Measurements from ENCODE around the gene AK5. TPM values are rescaled to one million over a fixed set of nuclear protein-coding genes. Genes with fewer than 3 reads are reported as not detected.

AK5 gene
- total RNA-seq, 1 donor from 2014 or later, result 3.6 TPM

DNA sequence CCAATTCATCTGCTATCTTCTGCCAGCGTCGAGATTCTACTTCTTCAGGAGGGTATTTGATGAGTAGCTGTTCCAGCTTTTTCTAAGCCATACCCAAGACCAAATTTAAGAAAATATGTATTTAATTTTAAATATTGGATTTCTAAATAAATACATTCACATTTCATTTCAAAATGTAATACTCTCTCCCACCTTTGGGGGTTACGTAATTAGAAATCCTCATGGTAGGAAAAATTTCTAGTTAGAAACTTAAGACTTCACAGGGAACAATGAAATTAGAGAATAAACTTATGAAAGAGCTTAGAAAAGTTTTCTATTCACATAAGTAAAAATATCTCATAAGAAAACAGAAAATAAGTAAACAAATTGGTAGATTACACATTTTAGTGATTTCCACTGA lies 297.7 kb downstream of the AK5 start:
- no peak for DNase-seq (ENCODE audit: extremely low read depth, low read depth, low spot score)

DNA sequence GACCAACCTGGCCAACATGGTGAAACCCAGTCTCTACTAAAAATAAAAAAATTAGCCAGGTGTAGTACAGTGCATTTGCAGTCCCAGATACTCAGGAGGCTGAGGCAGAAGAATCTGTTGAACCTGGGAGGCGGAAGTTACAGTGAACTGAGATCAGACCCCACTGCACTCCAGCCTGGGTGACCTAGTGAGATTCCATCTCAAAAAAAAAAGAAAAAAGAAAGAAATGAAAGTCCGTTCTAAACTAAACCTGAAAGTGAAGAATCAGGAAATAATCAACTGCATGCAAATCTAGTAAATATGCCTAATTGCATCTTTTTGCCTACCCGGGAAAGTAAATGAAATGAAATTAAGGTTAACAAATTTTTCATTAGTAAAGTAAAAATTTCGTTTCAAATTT lies 301.1 kb downstream of the AK5 start:
- no peak for DNase-seq (ENCODE audit: extremely low read depth, low read depth, low spot score)

GRCh38 chr1:77583483-77583882 lies 301.7 kb downstream of the AK5 start:
- no peak for DNase-seq (ENCODE audit: extremely low read depth, low read depth, low spot score)

GRCh38 chr1:77584884-77585283 lies 303.1 kb downstream of the AK5 start:
- no peak for DNase-seq (ENCODE audit: extremely low read depth, low read depth, low spot score)

DNA sequence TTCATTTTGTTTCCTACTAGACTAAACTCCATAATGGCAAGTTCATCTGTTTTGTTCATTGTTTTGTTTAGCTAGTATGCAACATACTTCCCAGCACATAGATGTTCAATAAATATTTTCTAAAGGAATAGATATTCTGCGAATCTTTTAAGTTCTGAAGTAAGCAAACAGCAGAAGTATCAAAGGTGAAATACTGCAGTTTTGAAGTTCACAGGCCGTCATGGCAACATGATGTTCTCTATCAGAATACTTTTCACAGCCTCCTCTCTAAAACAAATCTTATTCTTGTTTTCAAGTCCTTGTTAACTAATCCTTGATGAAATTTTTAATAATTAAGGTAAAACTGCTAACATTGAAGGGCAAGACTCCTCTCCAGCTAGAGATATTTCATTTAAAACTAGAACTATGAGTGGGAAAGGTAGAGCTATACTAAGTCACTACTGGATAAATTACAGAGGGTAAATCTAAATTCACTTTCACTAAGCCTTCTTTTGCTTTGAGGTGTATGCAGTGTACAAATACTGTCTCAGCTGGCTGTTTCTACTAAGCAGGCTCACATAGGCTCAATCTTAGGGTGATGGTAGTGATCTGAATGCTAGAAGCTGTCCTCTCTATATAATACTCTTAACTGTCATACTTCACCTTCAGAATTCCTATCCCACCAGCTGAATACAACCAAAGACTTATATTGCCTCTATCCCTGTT lies 303.9 kb downstream of the AK5 start:
- no peak for DNase-seq (ENCODE audit: extremely low read depth, low read depth, low spot score)

- no peak for DNase-seq (ENCODE audit: extremely low read depth, low read depth, low spot score)
Observed at GRCh38 chr1:77589231-77589630, 307.4 kb downstream of the AK5 start.

DNA sequence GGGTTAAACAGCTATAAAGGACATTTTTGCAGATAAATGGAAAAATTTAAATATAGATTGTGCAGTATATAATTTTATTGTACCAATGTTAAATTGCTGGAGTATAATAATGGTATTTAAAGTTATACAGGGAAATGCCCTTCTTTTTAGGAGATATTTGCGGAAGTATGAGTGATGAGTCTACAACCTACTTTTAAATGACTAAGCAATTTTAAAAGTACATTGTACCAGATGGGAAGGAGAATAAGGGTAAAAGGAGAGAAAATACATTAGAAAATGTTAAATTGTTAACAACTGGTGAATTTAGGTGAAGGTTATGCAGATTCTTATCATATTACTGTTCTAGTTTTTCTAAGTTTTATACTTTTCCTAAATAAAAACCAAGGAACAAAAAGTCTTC lies 308.8 kb downstream of the AK5 start:
- DNase-seq (ENCODE audit: extremely low read depth, low read depth, low spot score), result no peak

GRCh38 chr1:77592906-77593305 lies 311.1 kb downstream of the AK5 start:
- DNase-seq (ENCODE audit: extremely low read depth, low read depth, low spot score), result no peak

DNA sequence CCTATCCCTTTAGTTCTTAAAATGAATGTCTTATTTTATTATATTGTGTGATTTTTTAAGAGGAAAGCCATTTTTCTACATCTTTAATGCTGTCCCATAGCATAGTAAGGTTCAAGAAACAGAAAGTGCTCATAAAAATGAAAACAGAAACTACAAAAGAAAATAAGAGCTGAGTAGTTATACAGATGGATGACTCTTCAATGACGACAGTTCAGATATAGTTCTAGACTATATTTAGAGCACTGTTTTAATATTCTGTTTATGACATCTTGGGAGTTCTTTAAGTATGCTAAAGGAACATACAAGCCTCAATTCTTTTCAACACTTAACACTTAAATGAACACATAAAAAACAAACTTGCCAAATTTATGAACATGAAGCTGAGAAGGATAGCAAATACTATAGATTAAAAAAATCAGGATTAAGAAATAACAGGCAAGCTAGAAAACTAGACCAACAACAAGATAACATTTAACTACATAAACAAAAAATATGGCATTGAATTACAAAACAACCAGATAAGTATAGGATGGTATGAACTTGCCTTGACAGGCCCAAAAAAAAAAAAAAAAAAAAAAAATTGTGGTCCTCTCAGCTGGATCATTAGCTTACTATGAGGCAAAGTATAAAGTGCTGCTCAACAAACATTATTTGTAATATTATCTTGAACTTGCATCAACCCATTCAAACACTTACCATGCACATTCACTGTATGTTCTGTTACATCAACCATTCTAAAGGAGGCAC lies 312.7 kb downstream of the AK5 start:
- no peak for DNase-seq (ENCODE audit: extremely low read depth, low read depth, low spot score)

DNA sequence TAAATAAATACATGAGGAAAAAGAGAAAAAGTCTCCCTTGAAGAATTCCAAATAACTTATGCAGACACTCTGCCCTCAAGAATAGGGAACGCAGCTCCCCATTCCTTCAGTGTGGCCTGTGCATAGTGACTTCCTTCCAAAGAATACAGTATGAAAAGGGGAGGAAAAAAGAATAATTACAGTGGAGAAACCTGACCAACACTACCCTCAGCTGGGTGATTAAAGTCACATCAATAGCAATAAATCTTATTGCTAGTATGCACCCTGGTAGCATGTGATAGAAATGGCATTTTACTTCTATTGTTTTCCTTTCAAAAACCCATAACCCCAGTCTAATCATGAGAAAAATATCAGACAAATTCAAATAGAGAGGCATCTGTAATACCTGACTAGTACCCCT lies 315.5 kb downstream of the AK5 start:
- no peak for DNase-seq (ENCODE audit: extremely low read depth, low read depth, low spot score)

- DNase-seq (ENCODE audit: extremely low read depth, low read depth, low spot score), result no peak
Observed at GRCh38 chr1:77605246-77606026, 323.6 kb downstream of the AK5 start.

- DNase-seq (ENCODE audit: extremely low read depth, low read depth, low spot score), result no peak
Observed at GRCh38 chr1:77608893-77609292, 327.1 kb downstream of the AK5 start.

Other genes with a start within 250 kb of the AK5 start
- gene PIGK, start 62.6 kb upstream of the AK5 start, total RNA-seq, result 20.5 and 21.9 TPM in 2 replicates